Tibial nerve (tissue), 4 donors: Measurements from ENCODE around the gene TRIM8.

Source experiments
- EP300 ChIP-seq, 2 donors: sonication (generic); formaldehyde crosslinking; IDR thresholded peaks; one replicate each; pipeline ENCODE4 v1.6.1; 2017; ENCODE audit warnings: antibody characterized with exemption in 2 of 2, mild to moderate bottlenecking in 1 of 2
- POLR2A ChIP-seq, 2 donors: fragments of 450-650 bp; IDR thresholded peaks; one replicate each; pipeline ENCODE4 v1.6.1; 2017; ENCODE audit warnings: antibody characterized with exemption in 2 of 2, mild to moderate bottlenecking in 2 of 2, moderate library complexity in 2 of 2
- TF ChIP-seq, protein P1 (sequence below), 5 experiments: fragments of 200-600 bp in 3 of 5; fragments of 450-650 bp in 2 of 5; sonication (generic) in 3 of 5; IDR thresholded peaks; one replicate each; pipeline ENCODE4 v1.5.1; 2016 to 2019; ENCODE audit warnings: antibody characterized with exemption in 5 of 5, mild to moderate bottlenecking in 3 of 5, moderate library complexity in 2 of 5

DNA sequence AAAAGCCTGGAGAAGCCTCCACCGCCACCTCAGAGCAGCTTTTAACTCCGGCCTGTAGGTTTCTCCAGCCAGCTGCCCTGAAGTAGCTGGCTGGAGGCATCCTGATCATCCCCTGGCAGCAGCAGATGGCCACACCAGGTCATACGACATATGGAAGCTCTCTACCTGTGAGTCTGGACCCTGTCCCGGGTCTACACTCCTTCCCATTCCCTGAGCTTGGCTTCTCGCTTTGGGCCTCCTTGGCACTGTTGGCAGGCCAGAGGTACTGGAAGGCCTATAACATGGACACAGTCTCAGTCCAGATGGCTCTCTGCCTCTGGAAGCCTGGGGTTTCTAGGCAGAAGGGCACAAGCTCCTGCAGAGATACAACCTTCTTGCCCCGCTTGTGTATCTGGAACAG lies 43.5 kb upstream of the TRIM8 start:
- TF ChIP-seq, protein P1, sequence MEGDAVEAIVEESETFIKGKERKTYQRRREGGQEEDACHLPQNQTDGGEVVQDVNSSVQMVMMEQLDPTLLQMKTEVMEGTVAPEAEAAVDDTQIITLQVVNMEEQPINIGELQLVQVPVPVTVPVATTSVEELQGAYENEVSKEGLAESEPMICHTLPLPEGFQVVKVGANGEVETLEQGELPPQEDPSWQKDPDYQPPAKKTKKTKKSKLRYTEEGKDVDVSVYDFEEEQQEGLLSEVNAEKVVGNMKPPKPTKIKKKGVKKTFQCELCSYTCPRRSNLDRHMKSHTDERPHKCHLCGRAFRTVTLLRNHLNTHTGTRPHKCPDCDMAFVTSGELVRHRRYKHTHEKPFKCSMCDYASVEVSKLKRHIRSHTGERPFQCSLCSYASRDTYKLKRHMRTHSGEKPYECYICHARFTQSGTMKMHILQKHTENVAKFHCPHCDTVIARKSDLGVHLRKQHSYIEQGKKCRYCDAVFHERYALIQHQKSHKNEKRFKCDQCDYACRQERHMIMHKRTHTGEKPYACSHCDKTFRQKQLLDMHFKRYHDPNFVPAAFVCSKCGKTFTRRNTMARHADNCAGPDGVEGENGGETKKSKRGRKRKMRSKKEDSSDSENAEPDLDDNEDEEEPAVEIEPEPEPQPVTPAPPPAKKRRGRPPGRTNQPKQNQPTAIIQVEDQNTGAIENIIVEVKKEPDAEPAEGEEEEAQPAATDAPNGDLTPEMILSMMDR (IDR thresholded peaks at IDR 0.05), result no peak
- TF ChIP-seq EP300 (IDR thresholded peaks at IDR 0.05) (no peak), POLR2A (IDR thresholded peaks at IDR 0.05) (no peak)
